ENCODE results near the gene BLVRA. TPM values are rescaled to one million over a fixed set of nuclear protein-coding genes. Genes with fewer than 3 reads are reported as not detected.

BLVRA gene
- total RNA-seq, 1 donor from 2014 or later: 28.9 TPM

- Mint-ChIP-seq H3K4me3 (no peak overlapping the region), H3K27me3 (ENCODE audit: low read depth) (no peaks in the 10 kb centered on the region), H3K4me1 (peaks cover 30% of the 10 kb centered on the region), H3K27ac (no peak overlapping the region), H3K9me3 (no peaks in the 10 kb centered on the region), H3K36me3 (peaks cover 4% of the 10 kb centered on the region)
- DNase-seq (ENCODE audit: low spot score in 2 of 2, unreplicated experiment in 2 of 2): no peak
- TF ChIP-seq, protein P1, sequence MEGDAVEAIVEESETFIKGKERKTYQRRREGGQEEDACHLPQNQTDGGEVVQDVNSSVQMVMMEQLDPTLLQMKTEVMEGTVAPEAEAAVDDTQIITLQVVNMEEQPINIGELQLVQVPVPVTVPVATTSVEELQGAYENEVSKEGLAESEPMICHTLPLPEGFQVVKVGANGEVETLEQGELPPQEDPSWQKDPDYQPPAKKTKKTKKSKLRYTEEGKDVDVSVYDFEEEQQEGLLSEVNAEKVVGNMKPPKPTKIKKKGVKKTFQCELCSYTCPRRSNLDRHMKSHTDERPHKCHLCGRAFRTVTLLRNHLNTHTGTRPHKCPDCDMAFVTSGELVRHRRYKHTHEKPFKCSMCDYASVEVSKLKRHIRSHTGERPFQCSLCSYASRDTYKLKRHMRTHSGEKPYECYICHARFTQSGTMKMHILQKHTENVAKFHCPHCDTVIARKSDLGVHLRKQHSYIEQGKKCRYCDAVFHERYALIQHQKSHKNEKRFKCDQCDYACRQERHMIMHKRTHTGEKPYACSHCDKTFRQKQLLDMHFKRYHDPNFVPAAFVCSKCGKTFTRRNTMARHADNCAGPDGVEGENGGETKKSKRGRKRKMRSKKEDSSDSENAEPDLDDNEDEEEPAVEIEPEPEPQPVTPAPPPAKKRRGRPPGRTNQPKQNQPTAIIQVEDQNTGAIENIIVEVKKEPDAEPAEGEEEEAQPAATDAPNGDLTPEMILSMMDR (IDR thresholded peaks at IDR 0.05; ENCODE audit: unreplicated experiment): no peak
Observed at GRCh38 chr7:43725251-43725650, 33.2 kb upstream of the BLVRA start.

DNA sequence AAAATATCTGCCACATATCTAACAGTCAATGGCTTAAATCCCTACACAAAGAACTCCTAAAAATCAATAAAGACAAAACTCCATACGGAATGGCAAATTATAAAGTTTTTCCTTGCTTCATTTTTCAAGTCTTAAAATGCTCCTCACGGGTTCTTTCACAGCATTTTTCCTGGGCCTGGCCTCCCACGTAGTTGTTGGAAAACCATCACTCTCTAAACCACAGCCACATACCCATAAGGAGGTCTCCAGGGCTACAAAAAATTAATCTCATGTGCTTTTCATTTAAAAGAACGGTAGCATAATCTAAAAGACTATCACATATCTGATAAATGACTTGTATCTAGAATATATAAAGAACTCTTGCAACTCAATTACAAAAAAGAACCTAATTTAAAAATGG lies 32.0 kb upstream of the BLVRA start:
- TF ChIP-seq, protein P1 (IDR thresholded peaks at IDR 0.05; ENCODE audit: unreplicated experiment): no peak
- H3K27ac Mint-ChIP-seq: peak overlapping the region; percentile 3
- no peak overlapping the region for H3K4me3 Mint-ChIP-seq
- peaks cover 30% of the 10 kb centered on the region for H3K4me1 Mint-ChIP-seq
- no peak for DNase-seq (ENCODE audit: low spot score in 2 of 2, unreplicated experiment in 2 of 2)
- no peaks in the 10 kb centered on the region for H3K27me3 Mint-ChIP-seq (ENCODE audit: low read depth)
- H3K36me3 Mint-ChIP-seq: peaks cover 4% of the 10 kb centered on the region
- H3K9me3 Mint-ChIP-seq: no peaks in the 10 kb centered on the region

DNA sequence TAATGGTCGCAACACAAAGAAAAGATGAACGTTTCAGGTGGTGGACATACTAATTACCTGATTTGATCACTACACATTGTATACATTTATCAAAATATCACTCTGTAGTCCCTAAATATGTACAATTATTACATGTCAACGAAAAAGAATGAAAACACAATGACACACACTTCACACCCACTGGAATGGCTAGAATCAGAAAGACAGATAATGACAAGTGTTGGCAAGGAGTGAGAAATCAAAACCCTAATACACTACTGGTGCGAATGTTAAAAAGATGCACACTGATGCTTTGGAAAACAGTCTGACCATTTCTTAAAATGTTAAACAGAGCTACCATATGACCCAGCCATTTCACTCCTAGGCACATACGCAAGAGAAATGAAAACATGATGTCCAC lies 31.5 kb upstream of the BLVRA start:
- Mint-ChIP-seq H3K27me3 (ENCODE audit: low read depth) (no peaks in the 10 kb centered on the region), H3K9me3 (no peaks in the 10 kb centered on the region), H3K4me3 (peak overlapping the region; percentile 92), H3K36me3 (peaks cover 4% of the 10 kb centered on the region), H3K4me1 (peaks cover 30% of the 10 kb centered on the region), H3K27ac (no peak overlapping the region)
- TF ChIP-seq, protein P1 (IDR thresholded peaks at IDR 0.05; ENCODE audit: unreplicated experiment): no peak
- no peak for DNase-seq (ENCODE audit: low spot score in 2 of 2, unreplicated experiment in 2 of 2)

- no peaks in the 10 kb centered on the region for H3K27me3 Mint-ChIP-seq (ENCODE audit: low read depth)
- no peaks in the 10 kb centered on the region for H3K9me3 Mint-ChIP-seq
- TF ChIP-seq, protein P1 (IDR thresholded peaks at IDR 0.05; ENCODE audit: unreplicated experiment): no peak
- H3K27ac Mint-ChIP-seq: peak overlapping the region; percentile 58
- H3K4me1 Mint-ChIP-seq: peaks cover 30% of the 10 kb centered on the region
- peaks cover 4% of the 10 kb centered on the region for H3K36me3 Mint-ChIP-seq
- peak overlapping the region; percentile 92 for H3K4me3 Mint-ChIP-seq
- no peak for DNase-seq (ENCODE audit: low spot score in 2 of 2, unreplicated experiment in 2 of 2)
Observed at GRCh38 chr7:43727494-43727893, 31.0 kb upstream of the BLVRA start.

GRCh38 chr7:43729214-43729923 lies 29.1 kb upstream of the BLVRA start, which contains the start of gene COA1:
TSS of gene COA1 (minus strand) at chr7:43729523. CDS start at chr7:43648614, 80,909 bp downstream.
- TF ChIP-seq, protein P1 (IDR thresholded peaks at IDR 0.05; ENCODE audit: unreplicated experiment): no peak
- H3K4me1 Mint-ChIP-seq: peaks cover 30% of the 10 kb centered on the region
- no peaks in the 10 kb centered on the region for H3K9me3 Mint-ChIP-seq
- peaks cover 2% of the 10 kb centered on the region for H3K36me3 Mint-ChIP-seq
- peak; percentile 56 to 78 for DNase-seq (ENCODE audit: low spot score in 2 of 2, unreplicated experiment in 2 of 2)
- H3K4me3 Mint-ChIP-seq: peak within 1 kb of the TSS; percentile 92
- H3K27me3 Mint-ChIP-seq (ENCODE audit: low read depth): no peaks in the 10 kb centered on the region
- peak within 1 kb of the TSS; percentile 93 for H3K27ac Mint-ChIP-seq
